Vagina (tissue), 2 donors: ENCODE measurements around the gene TDG. TPM values are rescaled to one million over a fixed set of nuclear protein-coding genes. Genes with fewer than 3 reads are reported as not detected.

Experiments used
- DNase-seq, 2 donors: peaks; one replicate each; pipeline ENCODE4 v3.0.0-alpha.2; 2017; ENCODE audit errors: extremely low spot score in 2 of 2
- H3K27ac ChIP-seq: fragments of 200-600 bp; sonication (generic); one replicate; pipeline ENCODE4 v1.5.1; 2019
- H3K27me3 ChIP-seq: fragments of 200-600 bp; sonication (generic); one replicate; pipeline ENCODE4 v1.5.1; 2019
- H3K36me3 ChIP-seq, 2 donors: fragments of 200-600 bp; sonication (generic); one replicate each; pipeline ENCODE4 v1.5.1; 2017 to 2019
- H3K4me1 ChIP-seq: fragments of 200-600 bp; sonication (generic); one replicate; pipeline ENCODE4 v1.5.1; 2019
- H3K4me3 ChIP-seq, 2 donors: fragments of 200-600 bp; sonication (generic); 1 replicate in 1 of 2; 2 replicates in 1 of 2; pipeline ENCODE4 v1.5.1; 2016 to 2019
- H3K9me3 ChIP-seq: fragments of 200-600 bp; sonication (generic); one replicate; pipeline ENCODE4 v1.5.1; 2019
- CTCF ChIP-seq, 3 experiments: fragments of 450-650 bp in 2 of 3; fragments of 200-600 bp in 1 of 3; sonication (generic) in 1 of 3; IDR thresholded peaks; one replicate each; pipeline ENCODE4 v1.5.1; 2017 to 2019; ENCODE audit warnings: antibody characterized with exemption in 3 of 3, mild to moderate bottlenecking in 2 of 3, moderate library complexity in 2 of 3
- POLR2A ChIP-seq, 2 donors: fragments of 450-650 bp; IDR thresholded peaks; one replicate each; pipeline ENCODE4 v1.6.1; 2017; ENCODE audit warnings: antibody characterized with exemption in 2 of 2, mild to moderate bottlenecking in 2 of 2, moderate library complexity in 2 of 2
- POLR2AphosphoS5 ChIP-seq, 2 donors: sonication (generic); formaldehyde crosslinking; IDR thresholded peaks; one replicate each; pipeline ENCODE4 v1.9.0; 2017; ENCODE audit warnings: antibody characterized with exemption in 2 of 2, mild to moderate bottlenecking in 2 of 2, low read depth in 1 of 2; ENCODE audit not compliant: insufficient read depth in 1 of 2
- intact Hi-C: fragments of 100-400 bp; cut with DNase I; formaldehyde crosslinking; loops from one replicate; pipeline ENCODE4 v1.15.1; 2023
- total RNA-seq: library from RNA; depleted of rRNA; stranded (reverse); fragments of >200 nt; gene quantifications from one replicate; pipeline ENCODE4 v1.2.3, GENCODE V29; 2016

TDG gene
- total RNA-seq, 1 donor from 2014 or later, result 24.6 TPM

DNA sequence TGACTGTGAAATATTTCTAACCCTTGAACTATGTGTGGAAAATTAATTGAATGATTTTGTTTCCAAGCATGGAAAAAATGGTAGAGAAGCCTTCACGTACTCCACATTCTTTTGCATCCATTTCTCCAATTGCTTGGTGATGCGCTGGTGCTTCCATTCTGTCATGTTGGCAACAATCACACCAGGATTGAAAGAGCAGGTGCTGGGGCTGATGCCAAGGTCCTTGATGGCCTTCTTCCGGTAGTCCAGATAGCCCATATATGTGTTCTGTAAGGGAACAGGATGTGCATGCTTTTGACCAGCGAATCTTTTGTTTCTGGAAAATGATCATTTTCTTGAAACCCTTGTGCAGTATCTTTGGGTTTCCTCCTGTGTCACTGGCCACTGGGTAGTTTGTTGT, 28.6 kb downstream of the TDG start:
- Histone ChIP-seq H3K27me3 (no peaks in the 10 kb centered on the region), H3K27ac (no peak overlapping the region), H3K36me3 (peaks cover 0 to 6% of the 10 kb centered on the region in 2 donors), H3K9me3 (no peaks in the 10 kb centered on the region), H3K4me3 (no peak overlapping the region), H3K4me1 (no peaks in the 10 kb centered on the region)
- no peak for TF ChIP-seq POLR2A (IDR thresholded peaks at IDR 0.05)
- no peak for TF ChIP-seq POLR2AphosphoS5 (IDR thresholded peaks at IDR 0.05; ENCODE audit: insufficient read depth in 1 of 2, low read depth in 1 of 2)
- TF ChIP-seq CTCF (IDR thresholded peaks at IDR 0.05), result no peak
- DNase-seq, result no peak
- intact Hi-C loops, result no loop called here

DNA sequence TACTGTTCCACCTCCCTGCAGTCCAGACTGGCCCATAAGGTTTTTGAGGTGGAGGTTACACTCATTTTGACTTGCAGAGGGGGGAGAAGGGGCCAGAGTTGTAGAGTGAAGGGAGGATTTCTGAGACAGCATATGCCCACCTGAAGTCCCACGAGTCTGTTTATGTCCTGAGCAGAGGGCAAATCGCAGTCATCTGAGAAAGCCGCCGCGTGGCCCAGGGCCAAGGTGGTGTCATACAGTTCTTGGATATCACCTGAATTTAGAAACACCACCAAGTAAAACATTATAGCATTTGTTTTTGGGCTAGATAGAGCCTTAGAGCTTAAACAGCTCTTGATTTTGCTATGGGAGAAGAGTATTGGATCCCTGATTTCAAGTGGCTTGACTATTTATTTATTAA, 30.9 kb downstream of the TDG start:
- no peak for TF ChIP-seq CTCF (IDR thresholded peaks at IDR 0.05)
- TF ChIP-seq POLR2AphosphoS5 (IDR thresholded peaks at IDR 0.05; ENCODE audit: insufficient read depth in 1 of 2, low read depth in 1 of 2), result no peak
- no peak for TF ChIP-seq POLR2A (IDR thresholded peaks at IDR 0.05)
- intact Hi-C loops, result no loop called here
- H3K9me3 ChIP-seq, result no peaks in the 10 kb centered on the region
- H3K4me3 ChIP-seq, result no peak overlapping the region
- H3K36me3 ChIP-seq, result no peaks in the 10 kb centered on the region
- H3K4me1 ChIP-seq, result no peaks in the 10 kb centered on the region
- no peaks in the 10 kb centered on the region for H3K27me3 ChIP-seq
- H3K27ac ChIP-seq, result no peak overlapping the region
- no peak for DNase-seq

- TF ChIP-seq POLR2A (IDR thresholded peaks at IDR 0.05), result no peak
- no peak for TF ChIP-seq CTCF (IDR thresholded peaks at IDR 0.05)
- no peak for TF ChIP-seq POLR2AphosphoS5 (IDR thresholded peaks at IDR 0.05; ENCODE audit: insufficient read depth in 1 of 2, low read depth in 1 of 2)
- peak overlapping the region in 1 of 2 donors; percentile 8 for H3K4me3 ChIP-seq
Measured at GRCh38 chr12:103997286-103997900, 31.7 kb downstream of the TDG start.

GRCh38 chr12:103998976-103999375, 33.3 kb downstream of the TDG start:
- no peak for TF ChIP-seq POLR2A (IDR thresholded peaks at IDR 0.05)
- no peak for TF ChIP-seq CTCF (IDR thresholded peaks at IDR 0.05)
- no peak for TF ChIP-seq POLR2AphosphoS5 (IDR thresholded peaks at IDR 0.05; ENCODE audit: insufficient read depth in 1 of 2, low read depth in 1 of 2)
- Histone ChIP-seq H3K27me3 (no peaks in the 10 kb centered on the region), H3K4me1 (no peaks in the 10 kb centered on the region), H3K4me3 (no peak overlapping the region), H3K36me3 (no peaks in the 10 kb centered on the region), H3K9me3 (no peaks in the 10 kb centered on the region), H3K27ac (no peak overlapping the region)
- intact Hi-C loops, result no loop called here
- DNase-seq, result no peak

More at GRCh38 chr12:103997286-103997900, 31.7 kb downstream of the TDG start:
- intact Hi-C loops, result no loop called here
- Histone ChIP-seq H3K36me3 (no peaks in the 10 kb centered on the region), H3K9me3 (no peaks in the 10 kb centered on the region), H3K27me3 (no peaks in the 10 kb centered on the region), H3K4me1 (no peaks in the 10 kb centered on the region), H3K27ac (peak overlapping the region; percentile 60)
- DNase-seq, result peak in 1 of 2 donors; percentile 91

- H3K27ac ChIP-seq, result no peak overlapping the region
- intact Hi-C loops, result no loop called here
- DNase-seq, result no peak
- no peaks in the 10 kb centered on the region for H3K27me3 ChIP-seq
- TF ChIP-seq POLR2A (IDR thresholded peaks at IDR 0.05) (no peak), POLR2AphosphoS5 (IDR thresholded peaks at IDR 0.05; ENCODE audit: insufficient read depth in 1 of 2, low read depth in 1 of 2) (no peak), CTCF (IDR thresholded peaks at IDR 0.05) (no peak)
- no peak overlapping the region for H3K4me3 ChIP-seq
- no peaks in the 10 kb centered on the region for H3K36me3 ChIP-seq
- H3K9me3 ChIP-seq, result no peaks in the 10 kb centered on the region
- H3K4me1 ChIP-seq, result no peaks in the 10 kb centered on the region
Measured at GRCh38 chr12:104000807-104001434, 35.2 kb downstream of the TDG start.
